ENCODE data around the gene HS3ST2. TPM values are rescaled to one million over a fixed set of nuclear protein-coding genes. Genes with fewer than 3 reads are reported as not detected.

HS3ST2 gene
- polyA plus RNA-seq, 2 of the 4 experiments (the other 2 are of a cell fraction), result not detected

DNA sequence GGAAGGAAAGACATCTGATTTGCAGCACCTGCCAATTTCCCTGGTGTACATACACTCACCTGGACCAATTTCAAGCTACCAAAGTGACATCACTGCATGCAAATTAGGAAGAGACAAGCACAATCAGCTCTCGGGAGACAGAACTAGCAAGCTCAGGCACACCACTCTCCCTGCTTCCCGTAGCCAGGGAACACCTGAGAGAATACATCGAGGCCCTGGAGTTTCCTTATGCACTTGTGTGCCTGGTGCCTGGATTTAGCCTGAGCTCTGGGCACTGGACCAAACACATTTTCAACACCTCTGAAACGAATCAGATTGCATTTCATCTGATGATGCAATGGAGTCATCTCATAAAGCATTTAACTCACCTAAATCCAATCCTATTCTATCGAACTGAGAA lies 110.5 kb downstream of the HS3ST2 start:
- ChIA-PET POLR2A (no interaction called here), CTCF (no interaction called here)
- no peak for TF ChIP-seq ZSCAN20 (CRISPR knock-in tag; IDR thresholded peaks at IDR 0.05)
- no peak for TF ChIP-seq RNF2 (IDR thresholded peaks at IDR 0.05; ENCODE audit: borderline replicate concordance, low read depth)
- TF ChIP-seq JUN (IDR thresholded peaks at IDR 0.05), result no peak
- TF ChIP-seq, protein P1, sequence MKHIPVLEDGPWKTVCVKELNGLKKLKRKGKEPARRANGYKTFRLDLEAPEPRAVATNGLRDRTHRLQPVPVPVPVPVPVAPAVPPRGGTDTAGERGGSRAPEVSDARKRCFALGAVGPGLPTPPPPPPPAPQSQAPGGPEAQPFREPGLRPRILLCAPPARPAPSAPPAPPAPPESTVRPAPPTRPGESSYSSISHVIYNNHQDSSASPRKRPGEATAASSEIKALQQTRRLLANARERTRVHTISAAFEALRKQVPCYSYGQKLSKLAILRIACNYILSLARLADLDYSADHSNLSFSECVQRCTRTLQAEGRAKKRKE (CRISPR knock-in tag; IDR thresholded peaks at IDR 0.05; ENCODE audit: low read depth), result no peak
- TF ChIP-seq HES2 (IDR thresholded peaks at IDR 0.05), result no peak
- TF ChIP-seq, protein P2, sequence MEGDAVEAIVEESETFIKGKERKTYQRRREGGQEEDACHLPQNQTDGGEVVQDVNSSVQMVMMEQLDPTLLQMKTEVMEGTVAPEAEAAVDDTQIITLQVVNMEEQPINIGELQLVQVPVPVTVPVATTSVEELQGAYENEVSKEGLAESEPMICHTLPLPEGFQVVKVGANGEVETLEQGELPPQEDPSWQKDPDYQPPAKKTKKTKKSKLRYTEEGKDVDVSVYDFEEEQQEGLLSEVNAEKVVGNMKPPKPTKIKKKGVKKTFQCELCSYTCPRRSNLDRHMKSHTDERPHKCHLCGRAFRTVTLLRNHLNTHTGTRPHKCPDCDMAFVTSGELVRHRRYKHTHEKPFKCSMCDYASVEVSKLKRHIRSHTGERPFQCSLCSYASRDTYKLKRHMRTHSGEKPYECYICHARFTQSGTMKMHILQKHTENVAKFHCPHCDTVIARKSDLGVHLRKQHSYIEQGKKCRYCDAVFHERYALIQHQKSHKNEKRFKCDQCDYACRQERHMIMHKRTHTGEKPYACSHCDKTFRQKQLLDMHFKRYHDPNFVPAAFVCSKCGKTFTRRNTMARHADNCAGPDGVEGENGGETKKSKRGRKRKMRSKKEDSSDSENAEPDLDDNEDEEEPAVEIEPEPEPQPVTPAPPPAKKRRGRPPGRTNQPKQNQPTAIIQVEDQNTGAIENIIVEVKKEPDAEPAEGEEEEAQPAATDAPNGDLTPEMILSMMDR (IDR thresholded peaks at IDR 0.05), result no peak
- TF ChIP-seq GATA3 (IDR thresholded peaks at IDR 0.05; ENCODE audit: borderline replicate concordance), result no peak
- no peak for TF ChIP-seq NFE2L2 (conservative IDR thresholded peaks at IDR 0.05; ENCODE audit: low read length)
- TF ChIP-seq KDM1A (IDR thresholded peaks at IDR 0.05; ENCODE audit: low read depth), result no peak
- TF ChIP-seq SMC3 (IDR thresholded peaks at IDR 0.05), result no peak
- no peak for TF ChIP-seq CBX2 (IDR thresholded peaks at IDR 0.05; ENCODE audit: borderline replicate concordance, low read depth)
- TF ChIP-seq REST (IDR thresholded peaks at IDR 0.05), result no peak
- TF ChIP-seq RARB (CRISPR knock-in tag; IDR thresholded peaks at IDR 0.05), result no peak
- Histone ChIP-seq H3K9me3 (peaks cover 8% of the 10 kb centered on the region; the same call in 1 of the 3 replicates), H3K27ac (no peak overlapping the region), H3K4me3 (no peak overlapping the region), H3K4me2 (no peak overlapping the region), H3K4me1 (no peaks in the 10 kb centered on the region)
- WGBS (ENCODE audit: missing lambda C conversion rate), result 3% methylated on average over 5 of the region's 5 CpGs
- no peak for ATAC-seq
- DNase-seq (ENCODE audit: low read depth in 1 of 2, low spot score in 1 of 2), result no peak
- FAIRE-seq, result no peak

DNA sequence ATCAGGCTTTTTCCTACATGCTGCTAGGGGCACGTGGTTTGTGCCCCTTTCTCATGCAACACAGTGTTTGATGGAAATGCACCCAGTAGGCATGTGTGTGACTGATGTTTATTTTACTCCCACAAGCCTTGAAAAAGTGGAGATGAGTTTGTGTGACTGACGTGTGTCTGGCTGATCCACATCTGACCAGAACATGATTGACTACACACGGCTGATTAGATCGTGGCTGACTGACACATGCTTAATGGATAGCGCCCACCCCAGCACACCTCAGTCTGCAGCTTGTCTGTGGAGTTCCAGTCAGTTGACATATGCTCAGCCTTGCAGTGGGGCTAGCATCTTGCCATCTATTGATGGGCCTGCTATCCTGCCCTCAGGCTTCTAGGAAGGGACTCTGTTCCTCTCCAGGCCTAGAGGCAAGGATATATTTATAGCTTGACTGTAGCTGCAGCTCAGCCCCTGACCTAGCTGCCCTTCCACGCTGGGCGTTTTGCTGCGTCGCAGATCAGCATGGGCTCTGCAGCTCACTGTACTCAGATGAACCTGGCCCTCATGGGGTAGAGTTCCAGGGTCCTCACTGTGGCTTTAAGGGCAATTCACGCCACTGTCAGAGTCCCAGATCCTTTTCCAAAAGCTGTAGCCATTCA lies 112.3 kb downstream of the HS3ST2 start:
- Histone ChIP-seq H3K4me3 (no peak overlapping the region), H3K27ac (no peak overlapping the region), H3K4me1 (no peaks in the 10 kb centered on the region), H3K9me3 (peaks cover 8% of the 10 kb centered on the region; the same call in 1 of the 3 replicates), H3K4me2 (no peak overlapping the region)
- TF ChIP-seq TP53 (CRISPR knock-in tag; IDR thresholded peaks at IDR 0.05), result no peak
- no peak for TF ChIP-seq RAD21 (conservative IDR thresholded peaks at IDR 0.05 in 1 of 2, IDR thresholded peaks at IDR 0.05 in 1 of 2)
- TF ChIP-seq, protein P2 (IDR thresholded peaks at IDR 0.05), result no peak
- no peak; a peak in 1 of 6 replicates for ATAC-seq
- no peak for DNase-seq (ENCODE audit: low read depth in 1 of 2, low spot score in 1 of 2)
- CTCF ChIA-PET, result interaction anchor here (1.0 to 1.4 kb wide), 3 partner anchors 10 to 27 kb away, joined by 3 to 4 read pairs (median 3); no protein-coding TSS in a partner anchor
- FAIRE-seq, result no peak
- POLR2A ChIA-PET, result no interaction called here
- WGBS (ENCODE audit: missing lambda C conversion rate), result 26% methylated on average over 9 of the region's 10 CpGs

Measured in A549 (cell line).